ENCODE results near the gene CYP2A13. TPM values are rescaled to one million over a fixed set of nuclear protein-coding genes. Genes with fewer than 3 reads are reported as not detected.
"Not testable (repeated sequence)": the region's sequence is repeated elsewhere in the genome, so short reads cannot be mapped to it uniquely, and the experiment has no call there.

Gene CYP2A13
- total RNA-seq, 1 experiment from 2014 or later: 0.63 TPM

DNA sequence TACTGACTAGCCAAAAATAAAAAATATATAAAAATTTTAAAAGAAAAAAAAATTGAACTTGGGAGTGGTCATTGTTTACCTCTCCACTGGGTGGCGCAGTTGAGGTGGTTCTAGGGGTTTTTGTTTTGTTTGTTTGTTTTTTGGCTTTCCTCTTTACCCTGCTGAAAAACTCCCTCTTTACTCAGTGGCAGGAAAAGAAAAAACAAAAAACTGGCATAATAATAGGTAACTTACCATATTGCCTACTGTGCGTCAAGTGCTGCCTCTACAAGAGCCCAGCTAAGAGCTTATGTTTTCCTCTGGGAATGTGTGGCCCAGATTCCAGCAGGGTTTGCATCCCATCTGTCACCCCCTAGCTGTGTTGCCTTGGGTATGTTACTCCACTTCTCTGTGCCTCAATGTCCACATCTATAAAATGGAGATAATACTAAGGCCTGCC, 38.5 kb downstream of the CYP2A13 start:
- not testable (repeated sequence) for H3K9me3 Mint-ChIP-seq; H4K5ac ChIP-seq (ENCODE audit: insufficient read length, low read depth, low read length); H3K27ac ChIP-seq (ENCODE audit: insufficient read length, low read depth, low read length); H3K56ac ChIP-seq (ENCODE audit: insufficient read length, low read depth, low read length); H4K8ac ChIP-seq (replicated peaks; ENCODE audit: insufficient read length, low read depth, low read length); H4K20me1 ChIP-seq (ENCODE audit: control insufficient read depth, insufficient read depth, insufficient read length); H3K23me2 ChIP-seq (ENCODE audit: insufficient read length, low read depth, low read length, poor library complexity, severe bottlenecking); H2BK15ac ChIP-seq (ENCODE audit: low read depth, low read length); H3K9me3 ChIP-seq (ENCODE audit: control insufficient read depth, low read depth, low read length); H3K18ac ChIP-seq (ENCODE audit: insufficient read length, low read depth, low read length); H3T11ph ChIP-seq (ENCODE audit: low read length); H2BK5ac ChIP-seq (ENCODE audit: insufficient read length, low read length); H3K79me2 ChIP-seq (ENCODE audit: insufficient read depth, low read length); H3K4me3 Mint-ChIP-seq; H2BK12ac ChIP-seq (ENCODE audit: insufficient read length, low read depth, low read length); H3K23ac ChIP-seq (ENCODE audit: insufficient read length, low read depth, low read length); H3K9ac ChIP-seq (ENCODE audit: extremely low read depth, insufficient read length, low read length); H2BK20ac ChIP-seq (ENCODE audit: low read depth, low read length, poor library complexity, severe bottlenecking); H4K91ac ChIP-seq (ENCODE audit: insufficient read length, low read depth, low read length); H3K36me3 Mint-ChIP-seq (ENCODE audit: insufficient read depth in 1 of 3, low read depth in 3 of 3); H3K14ac ChIP-seq (ENCODE audit: insufficient read depth, low read length); H3K27me3 ChIP-seq (ENCODE audit: insufficient read depth, low read length); H3K4ac ChIP-seq (ENCODE audit: low read depth, low read length); H3K79me1 ChIP-seq (ENCODE audit: insufficient read depth, low read depth, low read length, poor library complexity, severe bottlenecking); H2AK5ac ChIP-seq (ENCODE audit: insufficient read length, low read length); H2BK120ac ChIP-seq (ENCODE audit: low read depth, low read length, poor library complexity, severe bottlenecking); H3K4me1 ChIP-seq (ENCODE audit: insufficient read depth, low read length); H3K4me2 ChIP-seq (ENCODE audit: insufficient read depth, insufficient read length, low read length); H2AFZ ChIP-seq (ENCODE audit: low read length)
- Mint-ChIP-seq H3K4me1 (peaks cover 19 to 43% of the 10 kb centered on the region in 2 experiments), H3K27ac (peak overlapping the region in 2 of 3 experiments; percentile 51 to 85; a peak in 1 of 7 replicates), H3K27me3 (ENCODE audit: low read depth) (peaks cover 22% of the 10 kb centered on the region)
- DNase-seq: peak; percentile 63
- no CpG with 5 or more reads among the region's 2 CpGs for WGBS (ENCODE audit: extremely low coverage, insufficient read length, low lambda C conversion rate)
- TF ChIP-seq, protein P1, sequence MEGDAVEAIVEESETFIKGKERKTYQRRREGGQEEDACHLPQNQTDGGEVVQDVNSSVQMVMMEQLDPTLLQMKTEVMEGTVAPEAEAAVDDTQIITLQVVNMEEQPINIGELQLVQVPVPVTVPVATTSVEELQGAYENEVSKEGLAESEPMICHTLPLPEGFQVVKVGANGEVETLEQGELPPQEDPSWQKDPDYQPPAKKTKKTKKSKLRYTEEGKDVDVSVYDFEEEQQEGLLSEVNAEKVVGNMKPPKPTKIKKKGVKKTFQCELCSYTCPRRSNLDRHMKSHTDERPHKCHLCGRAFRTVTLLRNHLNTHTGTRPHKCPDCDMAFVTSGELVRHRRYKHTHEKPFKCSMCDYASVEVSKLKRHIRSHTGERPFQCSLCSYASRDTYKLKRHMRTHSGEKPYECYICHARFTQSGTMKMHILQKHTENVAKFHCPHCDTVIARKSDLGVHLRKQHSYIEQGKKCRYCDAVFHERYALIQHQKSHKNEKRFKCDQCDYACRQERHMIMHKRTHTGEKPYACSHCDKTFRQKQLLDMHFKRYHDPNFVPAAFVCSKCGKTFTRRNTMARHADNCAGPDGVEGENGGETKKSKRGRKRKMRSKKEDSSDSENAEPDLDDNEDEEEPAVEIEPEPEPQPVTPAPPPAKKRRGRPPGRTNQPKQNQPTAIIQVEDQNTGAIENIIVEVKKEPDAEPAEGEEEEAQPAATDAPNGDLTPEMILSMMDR (conservative IDR thresholded peaks at IDR 0.05): peak; percentile 85

DNA sequence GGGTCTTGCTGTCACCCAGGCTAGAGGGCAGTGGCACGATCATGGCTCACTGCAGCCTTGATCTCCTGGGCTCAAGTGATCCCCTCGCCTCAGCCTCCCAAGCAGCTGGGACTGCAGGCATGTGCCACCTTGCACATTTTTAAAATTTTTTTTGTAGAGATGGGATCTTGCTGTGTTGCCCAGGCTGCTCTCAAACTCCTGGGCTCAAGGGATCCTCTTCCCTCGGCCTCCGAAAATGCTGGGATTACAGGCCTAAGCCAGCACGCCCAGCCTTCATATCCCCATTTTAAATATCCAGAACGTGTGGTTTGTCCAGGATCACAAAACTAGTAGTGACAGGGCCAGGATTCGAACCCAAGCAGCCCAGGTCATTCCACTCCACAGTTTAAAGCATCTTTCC, 39.1 kb downstream of the CYP2A13 start:
- H3K27ac ChIP-seq (ENCODE audit: insufficient read length, low read depth, low read length): not testable (repeated sequence)
- H3K4me3 Mint-ChIP-seq: peak overlapping the region in 1 of 2 experiments; percentile 72; a peak in 1 of 5 replicates
- no CpG with 5 or more reads among the region's 7 CpGs for WGBS (ENCODE audit: extremely low coverage, insufficient read length, low lambda C conversion rate)

More for the DNA sequence above, 39.1 kb downstream of the CYP2A13 start:
- H3K79me2 ChIP-seq (ENCODE audit: insufficient read depth, low read length); H2AFZ ChIP-seq (ENCODE audit: low read length); H3K9me3 ChIP-seq (ENCODE audit: control insufficient read depth, low read depth, low read length); H2BK12ac ChIP-seq (ENCODE audit: insufficient read length, low read depth, low read length); H3T11ph ChIP-seq (ENCODE audit: low read length); H3K79me1 ChIP-seq (ENCODE audit: insufficient read depth, low read depth, low read length, poor library complexity, severe bottlenecking); H2BK20ac ChIP-seq (ENCODE audit: low read depth, low read length, poor library complexity, severe bottlenecking); H3K4ac ChIP-seq (ENCODE audit: low read depth, low read length); H3K23me2 ChIP-seq (ENCODE audit: insufficient read length, low read depth, low read length, poor library complexity, severe bottlenecking); H3K9ac ChIP-seq (ENCODE audit: extremely low read depth, insufficient read length, low read length); H3K23ac ChIP-seq (ENCODE audit: insufficient read length, low read depth, low read length); H4K8ac ChIP-seq (replicated peaks; ENCODE audit: insufficient read length, low read depth, low read length); H3K9me3 Mint-ChIP-seq; H2AK5ac ChIP-seq (ENCODE audit: insufficient read length, low read length); H3K27me3 ChIP-seq (ENCODE audit: insufficient read depth, low read length); H4K20me1 ChIP-seq (ENCODE audit: control insufficient read depth, insufficient read depth, insufficient read length); H2BK15ac ChIP-seq (ENCODE audit: low read depth, low read length); H4K91ac ChIP-seq (ENCODE audit: insufficient read length, low read depth, low read length); H3K4me1 ChIP-seq (ENCODE audit: insufficient read depth, low read length); H3K36me3 Mint-ChIP-seq (ENCODE audit: insufficient read depth in 1 of 3, low read depth in 3 of 3); H3K56ac ChIP-seq (ENCODE audit: insufficient read length, low read depth, low read length); H3K4me2 ChIP-seq (ENCODE audit: insufficient read depth, insufficient read length, low read length); H4K5ac ChIP-seq (ENCODE audit: insufficient read length, low read depth, low read length); H3K18ac ChIP-seq (ENCODE audit: insufficient read length, low read depth, low read length); H2BK120ac ChIP-seq (ENCODE audit: low read depth, low read length, poor library complexity, severe bottlenecking); H2BK5ac ChIP-seq (ENCODE audit: insufficient read length, low read length); DNase-seq; H3K14ac ChIP-seq (ENCODE audit: insufficient read depth, low read length): not testable (repeated sequence)
- Mint-ChIP-seq H3K27me3 (ENCODE audit: low read depth) (peaks cover 24% of the 10 kb centered on the region), H3K27ac (peak overlapping the region; percentile 68 to 86 (median 85); a peak in 6 of 7 replicates), H3K4me1 (peaks cover 21 to 46% of the 10 kb centered on the region in 2 experiments)
